Body of pancreas (tissue), 4 donors: ENCODE results near the gene DAB2IP.

Source experiments
- CTCF ChIP-seq, 7 experiments: fragments of 450-650 bp in 4 of 7; fragments of 200-600 bp in 3 of 7; sonication (generic) in 3 of 7; IDR thresholded peaks; one replicate each; pipeline ENCODE4 v1.5.1; 2016 to 2019; ENCODE audit warnings: antibody characterized with exemption in 7 of 7
- POLR2A ChIP-seq, 3 donors: fragments of 450-650 bp; IDR thresholded peaks; one replicate each; pipeline ENCODE4 v1.6.1; 2016; ENCODE audit warnings: antibody characterized with exemption in 3 of 3, mild to moderate bottlenecking in 2 of 3

- TF ChIP-seq CTCF (IDR thresholded peaks at IDR 0.05) (no peak), POLR2A (IDR thresholded peaks at IDR 0.05) (no peak)
These were observed 24.8 kb downstream of the DAB2IP start for GRCh38 chr9:121675969-121676822.
